Stimulated activated naive CD8-positive, alpha-beta T cell treated with anti-CD3 and anti-CD28 coated beads, Interleukin-15, amount 100 ng/mL, for 72 hours (primary cell): Measurements from ENCODE around the gene NADK2.
A peak's percentile ranks its signal among the peaks of the same experiment; 100 is the strongest.

Experiments used
- ATAC-seq: fragments of 150-1000 bp; cut with Tn5 transposase; 2 replicates; pipeline ENCODE4 v1.10.0; 2021; ENCODE audit warnings: mild to moderate bottlenecking, moderate library complexity
- DNase-seq, 2 donors: peaks; one replicate each; pipeline ENCODE4 v3.0.0; 2021 to 2022
- H3K27ac Mint-ChIP-seq, 2 donors: one replicate each; pipeline ENCODE4 v1.8.0; 2022; ENCODE audit warnings: mild to moderate bottlenecking in 2 of 2, mixed read lengths in 2 of 2, moderate library complexity in 2 of 2
- H3K27me3 Mint-ChIP-seq: one replicate; pipeline ENCODE4 v1.8.0; 2022; ENCODE audit warnings: mixed read lengths
- H3K4me1 Mint-ChIP-seq: one replicate; pipeline ENCODE4 v1.8.0; 2022; ENCODE audit warnings: mild to moderate bottlenecking, mixed read lengths
- H3K4me3 Mint-ChIP-seq, 2 donors: one replicate each; pipeline ENCODE4 v1.8.0; 2022; ENCODE audit warnings: mild to moderate bottlenecking in 2 of 2, mixed read lengths in 2 of 2, moderate library complexity in 1 of 2
- H3K9me3 Mint-ChIP-seq, 2 donors: one replicate each; pipeline ENCODE4 v1.8.0; 2022; ENCODE audit warnings: mixed read lengths in 2 of 2

NADK2 gene

GRCh38 chr5:36264202-36264760 lies 22.6 kb upstream of the NADK2 start:
- Mint-ChIP-seq H3K27me3 (peaks cover 11% of the 10 kb centered on the region), H3K27ac (no peak overlapping the region), H3K4me3 (no peak overlapping the region), H3K9me3 (no peaks in the 10 kb centered on the region), H3K4me1 (no peaks in the 10 kb centered on the region)
- ATAC-seq (no peak), DNase-seq (no peak)

- Mint-ChIP-seq H3K4me1 (no peaks in the 10 kb centered on the region), H3K4me3 (no peak overlapping the region), H3K9me3 (no peaks in the 10 kb centered on the region), H3K27ac (no peak overlapping the region), H3K27me3 (peaks cover 11% of the 10 kb centered on the region)
- no peak for DNase-seq
- no peak for ATAC-seq
Measured at GRCh38 chr5:36261186-36261585, 19.5 kb upstream of the NADK2 start.

- H3K4me1 Mint-ChIP-seq, result no peaks in the 10 kb centered on the region
- ATAC-seq, result no peak
- peaks cover 8% of the 10 kb centered on the region for H3K27me3 Mint-ChIP-seq
- no peaks in the 10 kb centered on the region for H3K9me3 Mint-ChIP-seq
- H3K27ac Mint-ChIP-seq, result no peak overlapping the region
- no peak for DNase-seq
- H3K4me3 Mint-ChIP-seq, result no peak overlapping the region
Measured at GRCh38 chr5:36253575-36253974, 11.8 kb upstream of the NADK2 start.

GRCh38 chr5:36252722-36253365 lies 11.1 kb upstream of the NADK2 start:
- Mint-ChIP-seq H3K4me3 (no peak overlapping the region), H3K27ac (no peak overlapping the region), H3K4me1 (no peaks in the 10 kb centered on the region), H3K27me3 (peaks cover 8% of the 10 kb centered on the region), H3K9me3 (no peaks in the 10 kb centered on the region)
- ATAC-seq (no peak), DNase-seq (no peak)

GRCh38 chr5:36251218-36251617 lies 9.5 kb upstream of the NADK2 start:
- no peaks in the 10 kb centered on the region for H3K9me3 Mint-ChIP-seq
- ATAC-seq, result no peak
- H3K27me3 Mint-ChIP-seq, result peaks cover 8% of the 10 kb centered on the region
- no peak overlapping the region for H3K27ac Mint-ChIP-seq
- H3K4me3 Mint-ChIP-seq, result no peak overlapping the region
- H3K4me1 Mint-ChIP-seq, result no peaks in the 10 kb centered on the region
- DNase-seq, result no peak

- no peak overlapping the region for H3K4me3 Mint-ChIP-seq
- ATAC-seq (no peak), DNase-seq (no peak)
- H3K27me3 Mint-ChIP-seq, result peaks cover 1% of the 10 kb centered on the region
- H3K9me3 Mint-ChIP-seq, result no peaks in the 10 kb centered on the region
- no peak overlapping the region for H3K27ac Mint-ChIP-seq
- no peaks in the 10 kb centered on the region for H3K4me1 Mint-ChIP-seq
Measured at GRCh38 chr5:36250427-36250826, 8.7 kb upstream of the NADK2 start.

GRCh38 chr5:36246036-36246800 lies 4.5 kb upstream of the NADK2 start:
- ATAC-seq, result no peak
- peaks cover 22% of the 10 kb centered on the region for H3K4me1 Mint-ChIP-seq
- no peak overlapping the region for H3K4me3 Mint-ChIP-seq
- no peak overlapping the region for H3K27ac Mint-ChIP-seq
- no peak for DNase-seq
- no peaks in the 10 kb centered on the region for H3K27me3 Mint-ChIP-seq
- no peaks in the 10 kb centered on the region for H3K9me3 Mint-ChIP-seq

GRCh38 chr5:36244076-36244475 lies 2.4 kb upstream of the NADK2 start:
- Mint-ChIP-seq H3K9me3 (no peaks in the 10 kb centered on the region), H3K27ac (no peak overlapping the region), H3K27me3 (no peaks in the 10 kb centered on the region), H3K4me3 (peak overlapping the region in 1 of 2 donors; percentile 30), H3K4me1 (peaks cover 41% of the 10 kb centered on the region)
- DNase-seq, result no peak
- no peak for ATAC-seq

- ATAC-seq (no peak), DNase-seq (no peak)
- peak overlapping the region in 1 of 2 donors; percentile 3 for H3K27ac Mint-ChIP-seq
- H3K4me3 Mint-ChIP-seq, result peak overlapping the region; percentile 1 to 30
- peaks cover 45% of the 10 kb centered on the region for H3K4me1 Mint-ChIP-seq
- H3K9me3 Mint-ChIP-seq, result no peaks in the 10 kb centered on the region
- no peaks in the 10 kb centered on the region for H3K27me3 Mint-ChIP-seq
Measured at GRCh38 chr5:36243653-36244052, 1.9 kb upstream of the NADK2 start.

- Mint-ChIP-seq H3K27ac (peak overlapping the region; percentile 97 to 99), H3K4me1 (peaks cover 46% of the 10 kb centered on the region), H3K9me3 (no peaks in the 10 kb centered on the region), H3K27me3 (no peaks in the 10 kb centered on the region), H3K4me3 (peak overlapping the region; percentile 77 to 90)
- DNase-seq (peak; percentile 9 to 13), ATAC-seq (no peak)
Measured at GRCh38 chr5:36242534-36243485, 1.1 kb upstream of the NADK2 start.

GRCh38 chr5:36240779-36241630 lies 720 bp downstream of the NADK2 start:
- peaks cover 54% of the 10 kb centered on the region for H3K4me1 Mint-ChIP-seq
- ATAC-seq (peak; percentile 30), DNase-seq (peak; percentile 53 to 62)
- peak overlapping the region; percentile 85 to 92 for H3K27ac Mint-ChIP-seq
- peak overlapping the region; percentile 91 to 92 for H3K4me3 Mint-ChIP-seq
- H3K9me3 Mint-ChIP-seq, result no peaks in the 10 kb centered on the region
- no peaks in the 10 kb centered on the region for H3K27me3 Mint-ChIP-seq

GRCh38 chr5:36239370-36240293 lies 2.1 kb downstream of the NADK2 start:
- H3K27ac Mint-ChIP-seq, result peak overlapping the region in 1 of 2 donors; percentile 72
- peaks cover 54% of the 10 kb centered on the region for H3K4me1 Mint-ChIP-seq
- H3K27me3 Mint-ChIP-seq, result no peaks in the 10 kb centered on the region
- peak overlapping the region; percentile 11 to 91 for H3K4me3 Mint-ChIP-seq
- ATAC-seq (no peak), DNase-seq (no peak)
- no peaks in the 10 kb centered on the region for H3K9me3 Mint-ChIP-seq

- no peak overlapping the region for H3K27ac Mint-ChIP-seq
- H3K4me1 Mint-ChIP-seq, result peaks cover 49% of the 10 kb centered on the region
- ATAC-seq, result no peak
- no peak overlapping the region for H3K4me3 Mint-ChIP-seq
- no peak for DNase-seq
- no peaks in the 10 kb centered on the region for H3K9me3 Mint-ChIP-seq
- H3K27me3 Mint-ChIP-seq, result no peaks in the 10 kb centered on the region
Measured at GRCh38 chr5:36238502-36239295, 3.0 kb downstream of the NADK2 start.
